Measurements from ENCODE around the gene IMPA2. TPM values are rescaled to one million over a fixed set of nuclear protein-coding genes. Genes with fewer than 3 reads are reported as not detected.

Gene IMPA2
- total and polyA plus RNA-seq, 2 experiments from 2014 or later, result 75.6 to 130 TPM

DNA sequence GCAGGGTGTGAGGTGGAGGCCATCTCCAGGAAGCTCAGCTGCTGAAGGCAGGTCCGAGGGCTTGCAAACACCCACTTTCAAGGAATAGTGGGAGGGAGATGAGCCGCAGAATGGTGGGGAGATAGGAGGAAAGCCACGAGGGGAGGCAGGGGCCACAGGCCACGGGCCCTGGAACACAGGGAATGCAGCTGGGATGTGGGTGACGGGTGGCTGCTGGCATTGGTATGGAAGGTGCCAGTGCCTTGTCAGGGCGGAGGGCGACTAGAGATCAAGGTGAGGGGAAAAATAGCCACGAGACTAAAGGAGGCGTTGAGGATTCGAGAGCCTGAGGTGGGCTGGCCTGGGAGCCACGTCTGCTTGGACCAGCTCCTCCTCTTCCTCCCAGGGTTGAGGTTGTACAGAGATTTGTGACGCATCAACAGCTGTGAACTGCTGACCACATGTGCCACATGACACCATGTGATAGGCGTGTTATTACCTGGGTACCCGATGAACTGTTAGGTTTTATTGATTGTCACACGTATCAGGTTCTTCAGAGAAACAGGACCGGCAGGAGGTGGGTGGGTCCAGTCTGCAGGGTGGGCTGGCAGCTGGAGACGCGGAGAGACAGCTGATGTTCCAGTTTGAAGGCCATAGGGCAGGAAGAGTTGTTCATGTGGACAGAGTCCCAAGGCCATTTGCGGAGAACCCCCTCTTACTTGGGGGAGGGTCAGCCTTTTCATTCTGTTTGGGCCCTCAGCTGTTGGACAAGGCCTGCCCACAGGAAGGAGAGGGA, 9.9 kb downstream of the IMPA2 start:
- DNase-seq (ENCODE audit: low spot score), result no peak
- Histone ChIP-seq H3K9me3 (ENCODE audit: low read depth) (no peaks in the 10 kb centered on the region), H3K9me2 (replicated peaks; ENCODE audit: insufficient read depth) (no peaks in the 10 kb centered on the region), H3K4me2 (no peak overlapping the region), H3K27me3 (no peaks in the 10 kb centered on the region), H4K20me1 (ENCODE audit: insufficient read depth, poor library complexity, severe bottlenecking) (peaks cover 3% of the 10 kb centered on the region), H3K4me1 (ENCODE audit: insufficient read depth) (peaks cover 36% of the 10 kb centered on the region), H3K79me2 (peaks cover 77% of the 10 kb centered on the region), H3K27ac (no peak overlapping the region), H3K36me3 (replicated peaks; ENCODE audit: insufficient read depth, low read depth) (no peaks in the 10 kb centered on the region), H2AFZ (no peak overlapping the region), H3K4me3 (no peak overlapping the region)
- 94% methylated on average over 19 of the region's 19 CpGs for WGBS (ENCODE audit: low lambda C conversion rate, missing lambda C conversion rate)
- no peak for TF ChIP-seq CTCF (IDR thresholded peaks at IDR 0.05; ENCODE audit: poor library complexity)
- TF ChIP-seq EZH2 (IDR thresholded peaks at IDR 0.05; ENCODE audit: borderline replicate concordance), result no peak
- TF ChIP-seq EZH2phosphoT487 (IDR thresholded peaks at IDR 0.05; ENCODE audit: low read depth, severe bottlenecking, unreplicated experiment), result no peak

DNA sequence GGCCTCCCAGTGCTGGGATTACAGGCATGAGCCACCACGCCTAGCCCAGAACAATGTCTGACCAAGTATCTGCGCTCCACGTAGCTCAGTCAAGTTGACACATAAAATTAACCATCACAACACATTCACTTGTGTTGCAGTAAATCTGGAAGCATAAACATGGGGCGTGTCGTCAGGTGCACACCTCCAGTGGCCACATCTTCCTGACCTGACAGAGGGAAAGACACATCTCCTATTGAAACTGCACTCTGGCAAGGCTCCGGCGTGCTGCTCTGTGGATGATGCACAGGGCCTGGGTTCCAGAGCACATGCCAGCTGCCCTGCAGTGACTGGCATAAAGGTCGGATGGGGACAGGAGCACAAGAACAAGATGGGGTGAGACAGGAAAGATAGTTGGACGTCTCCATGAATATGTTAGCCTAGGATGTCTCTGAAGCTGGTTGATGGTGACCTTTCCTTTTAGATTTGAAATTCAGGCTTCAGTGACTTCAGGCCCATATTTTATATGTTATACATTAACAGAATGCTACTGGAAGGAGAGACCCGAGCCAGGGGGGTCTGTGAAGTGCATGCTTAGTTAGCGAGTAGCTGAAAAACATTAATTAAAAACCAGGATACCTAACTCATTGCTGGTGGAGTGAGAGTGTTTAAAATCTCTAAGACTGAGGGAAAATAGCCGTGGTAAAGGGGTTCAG, 10.9 kb downstream of the IMPA2 start:
- Histone ChIP-seq H3K4me3 (no peak overlapping the region), H4K20me1 (ENCODE audit: insufficient read depth, poor library complexity, severe bottlenecking) (peaks cover 3% of the 10 kb centered on the region), H3K36me3 (replicated peaks; ENCODE audit: insufficient read depth, low read depth) (no peaks in the 10 kb centered on the region), H3K9me2 (replicated peaks; ENCODE audit: insufficient read depth) (no peaks in the 10 kb centered on the region), H2AFZ (no peak overlapping the region), H3K4me2 (no peak overlapping the region), H3K4me1 (ENCODE audit: insufficient read depth) (peaks cover 36% of the 10 kb centered on the region), H3K27me3 (no peaks in the 10 kb centered on the region), H3K79me2 (peaks cover 76% of the 10 kb centered on the region), H3K9me3 (ENCODE audit: low read depth) (no peaks in the 10 kb centered on the region), H3K27ac (peak overlapping the region; percentile 95)
- no peak for DNase-seq (ENCODE audit: low spot score)
- no peak for TF ChIP-seq CTCF (IDR thresholded peaks at IDR 0.05; ENCODE audit: poor library complexity)
- no peak for TF ChIP-seq EZH2 (IDR thresholded peaks at IDR 0.05; ENCODE audit: borderline replicate concordance)
- TF ChIP-seq EZH2phosphoT487 (IDR thresholded peaks at IDR 0.05; ENCODE audit: low read depth, severe bottlenecking, unreplicated experiment), result no peak
- 94% methylated on average over 12 of the region's 12 CpGs for WGBS (ENCODE audit: low lambda C conversion rate, missing lambda C conversion rate)

GRCh38 chr18:11993264-11993916, 12.1 kb downstream of the IMPA2 start:
- H3K4me2 ChIP-seq, result no peak overlapping the region
- H3K9me3 ChIP-seq (ENCODE audit: low read depth), result no peaks in the 10 kb centered on the region
- H3K4me1 ChIP-seq (ENCODE audit: insufficient read depth), result peaks cover 36% of the 10 kb centered on the region
- H2AFZ ChIP-seq, result no peak overlapping the region
- H3K4me3 ChIP-seq, result no peak overlapping the region
- peaks cover under 1% of the 10 kb centered on the region for H4K20me1 ChIP-seq (ENCODE audit: insufficient read depth, poor library complexity, severe bottlenecking)
- no peak for TF ChIP-seq EZH2phosphoT487 (IDR thresholded peaks at IDR 0.05; ENCODE audit: low read depth, severe bottlenecking, unreplicated experiment)
- TF ChIP-seq CTCF (IDR thresholded peaks at IDR 0.05; ENCODE audit: poor library complexity), result no peak
- TF ChIP-seq EZH2 (IDR thresholded peaks at IDR 0.05; ENCODE audit: borderline replicate concordance), result no peak
- no peaks in the 10 kb centered on the region for H3K9me2 ChIP-seq (replicated peaks; ENCODE audit: insufficient read depth)
- DNase-seq (ENCODE audit: low spot score), result no peak
- WGBS (ENCODE audit: low lambda C conversion rate, missing lambda C conversion rate), result 89% methylated on average over 11 of the region's 11 CpGs
- H3K79me2 ChIP-seq, result peaks cover 78% of the 10 kb centered on the region
- no peaks in the 10 kb centered on the region for H3K36me3 ChIP-seq (replicated peaks; ENCODE audit: insufficient read depth, low read depth)
- peak overlapping the region; percentile 95 for H3K27ac ChIP-seq
- H3K27me3 ChIP-seq, result no peaks in the 10 kb centered on the region

Data from hepatocyte (in vitro differentiated cells).